SK-N-SH (cell line): ENCODE measurements around the gene TACR2. TPM values are rescaled to one million over a fixed set of nuclear protein-coding genes. Genes with fewer than 3 reads are reported as not detected.

ENCODE experiments used
- CTCF ChIA-PET: fragments of 300-600, 350-600 bp; formaldehyde crosslinking; extraction: SDS; loops from one replicate; lab custom pipeline; 2021; lab: Yijun Ruan, JAX
- POLR2A ChIA-PET: fragments of 350-600 bp; sonication (Branson Sonifier 250); formaldehyde crosslinking; extraction: SDS; loops from one replicate; lab custom pipeline; 2020; ENCODE audit warnings: antibody characterized with exemption, inconsistent platforms; lab: Yijun Ruan, JAX
- DNase-seq: peaks from one replicate; pipeline ENCODE4 v3.0.0; 2012
- H2AFZ ChIP-seq: fragments of 200-600 bp; sonication (generic); 2 replicates; pipeline ENCODE4 v1.8.1; 2016; ENCODE audit warnings: antibody characterized with exemption, mild to moderate bottlenecking, low read depth
- H3F3A ChIP-seq: fragments of 200-600 bp; sonication (generic); replicated peaks from 2 replicates; pipeline ENCODE3; 2016; ENCODE audit warnings: antibody characterized with exemption, mild to moderate bottlenecking; ENCODE audit not compliant: insufficient read depth
- H3K27ac ChIP-seq, 2 experiments: fragments of 200-500 bp in 1 of 2; fragments of 200-600 bp in 1 of 2; sonication (Bioruptor generic) in 1 of 2; sonication (generic), shearing (Covaris generic) in 1 of 2; 2 replicates each; pipeline versions ENCODE4 v1.5.1 to v1.6.1; 2014 to 2016; ENCODE audit warnings: low read depth in 2 of 2, inconsistent platforms in 1 of 2, low read length in 1 of 2, mild to moderate bottlenecking in 1 of 2, mixed read lengths in 1 of 2
- H3K27me3 ChIP-seq: fragments of 200-600 bp; sonication (generic), shearing (Covaris generic); 2 replicates; pipeline ENCODE4 v1.6.1; 2016; ENCODE audit warnings: mixed run types; ENCODE audit not compliant: insufficient read depth
- H3K36me3 ChIP-seq, 2 experiments: fragments of 200-500 bp in 1 of 2; fragments of 200-600 bp in 1 of 2; sonication (Bioruptor generic) in 1 of 2; sonication (generic) in 1 of 2; replicated peaks in 1 of 2; 2 replicates each; pipeline versions ENCODE3 to v1.5.1; 2014 to 2016; ENCODE audit warnings: low read length in 1 of 2, mild to moderate bottlenecking in 1 of 2; ENCODE audit not compliant: insufficient read depth in 2 of 2, control insufficient read depth in 1 of 2
- H3K4me1 ChIP-seq, 2 experiments: fragments of 200-500 bp in 1 of 2; fragments of 200-600 bp in 1 of 2; sonication (Bioruptor generic) in 1 of 2; sonication (generic), shearing (Covaris generic) in 1 of 2; 2 replicates each; pipeline versions ENCODE4 v1.5.1 to v1.6.1; 2014 to 2016; ENCODE audit warnings: low read depth in 1 of 2, low read length in 1 of 2, mixed run types in 1 of 2; ENCODE audit not compliant: insufficient read depth in 2 of 2, control insufficient read depth in 1 of 2
- H3K4me2 ChIP-seq: fragments of 200-600 bp; sonication (generic), shearing (Covaris generic); 2 replicates; pipeline ENCODE4 v1.6.1; 2017; ENCODE audit warnings: mixed run types
- H3K4me3 ChIP-seq, 2 experiments: fragments of 200-500 bp in 1 of 2; fragments of 200-600 bp in 1 of 2; sonication (Bioruptor generic) in 1 of 2; sonication (generic), shearing (Covaris generic) in 1 of 2; 2 replicates each; pipeline versions ENCODE4 v1.5.1 to v1.8.1; 2014 to 2016; ENCODE audit warnings: low read depth in 2 of 2, inconsistent platforms in 1 of 2, low read length in 1 of 2, mild to moderate bottlenecking in 1 of 2, mixed read lengths in 1 of 2, moderate library complexity in 1 of 2
- H3K79me2 ChIP-seq: fragments of 200-600 bp; sonication (generic); 2 replicates; pipeline ENCODE4 v1.8.1; 2017; ENCODE audit warnings: mild to moderate bottlenecking; ENCODE audit not compliant: insufficient read depth
- H3K9ac ChIP-seq: fragments of 200-600 bp; sonication (generic); 2 replicates; pipeline ENCODE4 v1.6.1; 2017; ENCODE audit warnings: mixed run types
- H3K9me2 ChIP-seq: fragments of 200-600 bp; sonication (generic); 2 replicates; pipeline ENCODE4 v1.6.1; 2017; ENCODE audit warnings: mixed run types
- H3K9me3 ChIP-seq: fragments of 200-600 bp; sonication (generic); 2 replicates; pipeline ENCODE4 v1.6.1; 2017; ENCODE audit warnings: mixed run types, mild to moderate bottlenecking, moderate library complexity
- H4K20me1 ChIP-seq: fragments of 200-600 bp; sonication (generic); 2 replicates; pipeline ENCODE4 v1.6.1; 2017; ENCODE audit warnings: mild to moderate bottlenecking, mixed run types; ENCODE audit not compliant: insufficient read depth
- CHD2 ChIP-seq: fragments of 150-350 bp; IDR thresholded peaks from 2 replicates; pipeline ENCODE4 v1.6.1; 2018; ENCODE audit warnings: low read length; ENCODE audit not compliant: partially characterized antibody
- CTCF ChIP-seq: fragments of 200-600 bp; sonication (generic); IDR thresholded peaks from 2 replicates; pipeline ENCODE4 v1.6.1; 2017; ENCODE audit warnings: antibody characterized with exemption, mild to moderate bottlenecking, moderate library complexity
- EZH2phosphoT487 ChIP-seq: fragments of 200-600 bp; sonication (generic); IDR thresholded peaks from 2 replicates; pipeline ENCODE4 v1.6.1; 2017; ENCODE audit warnings: low read depth, mixed run types, mild to moderate bottlenecking, antibody characterized with exemption, moderate library complexity, borderline replicate concordance
- FOSL2 ChIP-seq: IDR thresholded peaks from 2 replicates; pipeline ENCODE4 v1.4.0; 2012; ENCODE audit warnings: low read depth, mild to moderate bottlenecking, moderate library complexity, borderline replicate concordance
- FOXM1 ChIP-seq: IDR thresholded peaks from 2 replicates; pipeline ENCODE4 v1.4.0; 2012; ENCODE audit warnings: low read depth, mild to moderate bottlenecking
- GABPA ChIP-seq: IDR thresholded peaks from 2 replicates; pipeline ENCODE4 v1.4.0; 2012; ENCODE audit warnings: low read depth, mild to moderate bottlenecking
- IRF3 ChIP-seq: fragments of 150-350 bp; IDR thresholded peaks from 2 replicates; pipeline ENCODE4 v1.6.1; 2016; ENCODE audit warnings: mild to moderate bottlenecking, low read depth, low read length
- NRF1 ChIP-seq: IDR thresholded peaks from 2 replicates; pipeline ENCODE4 v1.6.1; 2012; ENCODE audit warnings: low read depth, mild to moderate bottlenecking, low read length
- RAD21 ChIP-seq: IDR thresholded peaks from 2 replicates; pipeline ENCODE4 v1.6.1; 2012; ENCODE audit warnings: mild to moderate bottlenecking, low read length
- RFX5 ChIP-seq: IDR thresholded peaks from 2 replicates; pipeline ENCODE4 v1.6.1; 2012; ENCODE audit warnings: mild to moderate bottlenecking, improper control_type of control experiment, low read length
- RXRA ChIP-seq: IDR thresholded peaks from 2 replicates; pipeline ENCODE4 v1.4.0; 2012; ENCODE audit warnings: low read depth, mild to moderate bottlenecking, borderline replicate concordance
- SIN3A ChIP-seq: IDR thresholded peaks from 2 replicates; pipeline ENCODE4 v1.6.1; 2012; ENCODE audit warnings: low read depth, mild to moderate bottlenecking, low read length, moderate library complexity, borderline replicate concordance
- SMC3 ChIP-seq: IDR thresholded peaks from 2 replicates; pipeline ENCODE4 v1.6.1; 2012; ENCODE audit warnings: low read depth, low read length, improper control_type of control experiment
- TAF1 ChIP-seq: IDR thresholded peaks from 2 replicates; pipeline ENCODE4 v1.6.1; 2012; ENCODE audit warnings: low read depth, mild to moderate bottlenecking, low read length, moderate library complexity, borderline replicate concordance
- TEAD4 ChIP-seq: IDR thresholded peaks from 2 replicates; pipeline ENCODE4 v1.4.0; 2012; ENCODE audit warnings: mild to moderate bottlenecking, borderline replicate concordance; ENCODE audit not compliant: insufficient read depth
- USF2 ChIP-seq: fragments of 150-350 bp; IDR thresholded peaks from 2 replicates; pipeline ENCODE4 v1.6.1; 2017; ENCODE audit warnings: antibody characterized with exemption, low read length, low read depth, borderline replicate concordance
- YY1 ChIP-seq: IDR thresholded peaks from 2 replicates; pipeline ENCODE4 v1.4.0; 2012; ENCODE audit warnings: low read depth, mild to moderate bottlenecking
- WGBS: methylation state at CpG from one replicate; pipeline ENCODE4 v1.1.6; 2017; ENCODE audit warnings: low lambda C conversion rate; 5-methylcytosine and 5-hydroxymethylcytosine counted together
- polyA plus RNA-seq, 3 experiments: library from polyadenylated mRNA; depleted of rRNA; stranded (reverse); fragments of >200 nt; gene quantifications; 2 replicates each; pipeline ENCODE4 v1.2.3, GENCODE V29; 2012
- TF ChIP-seq, protein P1 (sequence below): IDR thresholded peaks from 2 replicates; pipeline ENCODE4 v1.4.0; 2012; ENCODE audit warnings: low read depth, borderline replicate concordance

TACR2 gene
- polyA plus RNA-seq, 1 of the 3 experiments (the other 2 are of a cell fraction): 0.02 TPM

DNA sequence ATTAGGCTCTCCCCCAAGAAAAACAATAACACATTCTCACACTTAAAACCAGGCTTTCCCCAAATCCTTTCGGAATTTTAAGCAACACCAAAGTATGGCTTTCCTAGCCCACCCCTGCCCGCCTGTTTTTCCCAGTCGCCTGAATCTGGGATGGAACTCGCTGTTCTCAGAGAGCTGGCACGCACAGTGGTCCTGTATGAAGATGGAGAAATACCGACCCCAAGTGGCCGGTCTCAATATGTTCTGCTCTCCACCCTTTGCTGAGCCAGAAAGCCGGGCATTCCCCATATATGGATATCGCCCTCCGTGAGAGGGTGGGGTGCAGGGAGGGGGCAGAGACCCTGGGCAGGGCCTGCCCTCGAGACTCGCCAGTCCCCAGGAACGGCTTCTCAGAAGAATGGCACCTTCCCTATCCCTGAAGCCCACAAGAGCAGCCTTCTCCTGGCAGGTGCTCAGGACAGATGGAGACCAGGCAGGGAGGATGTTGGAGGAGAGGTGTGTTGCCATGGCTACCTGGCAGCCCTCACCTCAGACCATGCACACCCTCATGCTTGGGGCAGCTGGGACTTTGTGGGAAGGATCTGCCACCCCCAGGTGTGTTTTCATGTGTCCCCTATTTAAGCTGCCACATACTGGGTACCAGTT, 3.4 kb downstream of the TACR2 start:
- no peaks in the 10 kb centered on the region for H3K36me3 ChIP-seq
- H3K4me2 ChIP-seq: no peak overlapping the region
- H3F3A ChIP-seq: peaks cover 6% of the 10 kb centered on the region
- H3K4me1 ChIP-seq: peaks cover 0 to 9% of the 10 kb centered on the region in 2 experiments; a peak in 1 of 4 replicates
- DNase-seq: peak; percentile 84
- no peaks in the 10 kb centered on the region for H3K79me2 ChIP-seq
- H2AFZ ChIP-seq: no peak overlapping the region
- H3K27me3 ChIP-seq: no peaks in the 10 kb centered on the region
- H3K9me2 ChIP-seq: no peaks in the 10 kb centered on the region
- TF ChIP-seq CHD2 (no peak), RXRA (no peak), YY1 (no peak), EZH2phosphoT487 (no peak), NRF1 (no peak), SIN3A (no peak), RFX5 (no peak), CTCF (peak; percentile 63), SMC3 (peak; percentile 49), RAD21 (peak; percentile 82), USF2 (no peak)
- TF ChIP-seq, protein P1, sequence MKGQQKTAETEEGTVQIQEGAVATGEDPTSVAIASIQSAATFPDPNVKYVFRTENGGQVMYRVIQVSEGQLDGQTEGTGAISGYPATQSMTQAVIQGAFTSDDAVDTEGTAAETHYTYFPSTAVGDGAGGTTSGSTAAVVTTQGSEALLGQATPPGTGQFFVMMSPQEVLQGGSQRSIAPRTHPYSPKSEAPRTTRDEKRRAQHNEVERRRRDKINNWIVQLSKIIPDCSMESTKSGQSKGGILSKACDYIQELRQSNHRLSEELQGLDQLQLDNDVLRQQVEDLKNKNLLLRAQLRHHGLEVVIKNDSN: no peak
- POLR2A ChIA-PET: no interaction called here
- 41% methylated on average over 12 of the region's 13 CpGs for WGBS
- H3K27ac ChIP-seq: no peak overlapping the region
- CTCF ChIA-PET: interaction anchor here (0.7 to 3.2 kb wide), 17 partner anchors 9 to 429 kb away, joined by 3 to 22 read pairs (median 4); no protein-coding TSS in a partner anchor
- H3K9me3 ChIP-seq: no peaks in the 10 kb centered on the region
- no peak overlapping the region for H3K9ac ChIP-seq
- H3K4me3 ChIP-seq: no peak overlapping the region
- H4K20me1 ChIP-seq: no peaks in the 10 kb centered on the region

DNA sequence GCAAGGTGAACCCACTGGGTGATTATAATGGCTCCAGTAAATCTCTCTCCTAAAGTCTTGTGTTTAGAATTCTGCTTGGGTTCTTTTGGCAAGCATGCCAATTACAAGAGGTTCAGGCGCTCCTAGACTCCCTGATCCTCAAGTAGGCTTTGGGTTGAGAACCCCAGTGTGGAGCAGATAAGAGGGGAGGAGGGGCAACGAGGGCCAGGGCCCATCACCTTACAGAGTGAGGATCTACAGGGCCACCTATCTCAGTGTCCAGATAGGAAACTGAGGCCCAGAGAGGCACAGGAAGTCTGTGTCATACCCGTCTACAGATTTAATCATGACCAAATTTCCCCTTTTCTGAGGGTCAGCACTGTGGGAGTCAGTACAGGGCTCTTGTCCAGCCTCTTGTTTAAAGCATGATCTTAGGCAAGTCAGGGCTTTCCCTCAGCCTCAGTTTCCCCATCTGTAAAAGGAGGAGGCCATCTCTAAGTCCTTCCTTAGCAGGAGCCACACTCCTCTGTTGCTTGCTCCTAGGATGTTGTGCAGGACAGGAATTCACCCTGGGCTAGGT, 4.4 kb downstream of the TACR2 start:
- peaks cover 0 to 15% of the 10 kb centered on the region in 2 experiments; a peak in 2 of 4 replicates for H3K4me1 ChIP-seq
- no peak overlapping the region for H3K9ac ChIP-seq
- ChIA-PET POLR2A (no interaction called here), CTCF (interaction anchor here (1.0 to 3.2 kb wide), 8 partner anchors 8 to 179 kb away, joined by 3 to 22 read pairs (median 4); no protein-coding TSS in a partner anchor)
- no peak overlapping the region for H3K4me2 ChIP-seq
- no peak overlapping the region for H2AFZ ChIP-seq
- H3K79me2 ChIP-seq: no peaks in the 10 kb centered on the region
- H3F3A ChIP-seq: peaks cover 6% of the 10 kb centered on the region
- no peak overlapping the region for H3K4me3 ChIP-seq
- H3K9me2 ChIP-seq: no peaks in the 10 kb centered on the region
- H3K9me3 ChIP-seq: no peaks in the 10 kb centered on the region
- no peak overlapping the region for H3K27ac ChIP-seq
- no peaks in the 10 kb centered on the region for H3K36me3 ChIP-seq
- no peak for DNase-seq
- WGBS: 100% methylated on average over 2 of the region's 3 CpGs
- H3K27me3 ChIP-seq: no peaks in the 10 kb centered on the region
- no peaks in the 10 kb centered on the region for H4K20me1 ChIP-seq
- no peak for TF ChIP-seq TEAD4
- no peak for TF ChIP-seq GABPA
- TF ChIP-seq CTCF: no peak
- no peak for TF ChIP-seq FOXM1
- TF ChIP-seq FOSL2: no peak
- TF ChIP-seq USF2: no peak
- no peak for TF ChIP-seq TAF1
- TF ChIP-seq IRF3: no peak
